GM18873 (cell line): ENCODE results near the gene SPTLC1.

Source experiments
- ATAC-seq: cut with Tn5 transposase; IDR thresholded peaks from one replicate; pipeline ENCODE4 v1.9.1; 2021; ENCODE audit warnings: mild to moderate bottlenecking, moderate library complexity, moderate number of reproducible peaks; ENCODE audit not compliant: unreplicated experiment, low FRiP score

SPTLC1 gene

GRCh38 chr9:91994422-91994821 lies 120.8 kb downstream of the SPTLC1 start:
- no peak for ATAC-seq

- ATAC-seq: no peak
Measured at GRCh38 chr9:91992461-91993041, 122.7 kb downstream of the SPTLC1 start.

- ATAC-seq: no peak
Measured at GRCh38 chr9:91991721-91992341, 123.4 kb downstream of the SPTLC1 start.

GRCh38 chr9:91986248-91986647 lies 129.0 kb downstream of the SPTLC1 start:
- ATAC-seq: no peak

GRCh38 chr9:91985692-91986091 lies 129.5 kb downstream of the SPTLC1 start:
- no peak for ATAC-seq
